ENCODE data around the gene RECQL5. TPM values are rescaled to one million over a fixed set of nuclear protein-coding genes. Genes with fewer than 3 reads are reported as not detected.
"Not testable (repeated sequence)": the region's sequence is repeated elsewhere in the genome, so short reads cannot be mapped to it uniquely, and the experiment has no call there.

Gene RECQL5
- total and polyA plus RNA-seq, 2 experiments from 2014 or later = 23.1 to 44.4 TPM

DNA sequence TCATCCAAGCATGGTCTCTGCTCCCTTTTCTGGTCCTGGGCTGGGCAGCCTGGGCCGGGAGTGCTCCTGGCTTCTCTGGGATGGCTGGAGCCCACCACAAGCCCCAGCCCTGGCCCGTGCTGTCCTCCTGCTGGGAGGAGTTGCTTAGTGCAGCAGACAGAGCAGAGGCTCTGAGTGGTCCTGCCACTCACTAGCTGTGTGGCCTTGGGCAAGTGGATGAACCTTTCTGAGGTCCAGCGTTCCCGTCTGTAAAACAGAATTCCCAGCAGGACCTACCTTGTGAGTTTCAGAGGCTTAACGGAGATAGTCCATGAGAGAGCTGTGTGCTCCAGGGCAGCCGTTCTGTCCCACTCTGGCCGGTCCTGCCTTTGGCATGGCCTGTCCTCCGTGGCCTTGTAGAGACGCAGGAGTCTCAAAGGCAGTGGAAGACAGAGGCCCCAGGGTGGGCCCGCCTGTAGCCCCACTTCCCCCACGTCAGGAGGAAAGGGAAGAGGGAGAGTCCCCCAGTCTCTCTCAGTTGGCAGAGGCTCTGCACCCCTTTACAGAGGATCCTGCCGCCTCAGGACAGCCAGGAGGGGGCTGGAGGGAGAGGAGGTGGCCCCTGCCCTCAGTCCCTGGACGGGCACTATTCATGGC is 71.6 kb downstream of the RECQL5 start:
- H3K27ac ChIP-seq = no peak overlapping the region
- TF ChIP-seq, protein P1, sequence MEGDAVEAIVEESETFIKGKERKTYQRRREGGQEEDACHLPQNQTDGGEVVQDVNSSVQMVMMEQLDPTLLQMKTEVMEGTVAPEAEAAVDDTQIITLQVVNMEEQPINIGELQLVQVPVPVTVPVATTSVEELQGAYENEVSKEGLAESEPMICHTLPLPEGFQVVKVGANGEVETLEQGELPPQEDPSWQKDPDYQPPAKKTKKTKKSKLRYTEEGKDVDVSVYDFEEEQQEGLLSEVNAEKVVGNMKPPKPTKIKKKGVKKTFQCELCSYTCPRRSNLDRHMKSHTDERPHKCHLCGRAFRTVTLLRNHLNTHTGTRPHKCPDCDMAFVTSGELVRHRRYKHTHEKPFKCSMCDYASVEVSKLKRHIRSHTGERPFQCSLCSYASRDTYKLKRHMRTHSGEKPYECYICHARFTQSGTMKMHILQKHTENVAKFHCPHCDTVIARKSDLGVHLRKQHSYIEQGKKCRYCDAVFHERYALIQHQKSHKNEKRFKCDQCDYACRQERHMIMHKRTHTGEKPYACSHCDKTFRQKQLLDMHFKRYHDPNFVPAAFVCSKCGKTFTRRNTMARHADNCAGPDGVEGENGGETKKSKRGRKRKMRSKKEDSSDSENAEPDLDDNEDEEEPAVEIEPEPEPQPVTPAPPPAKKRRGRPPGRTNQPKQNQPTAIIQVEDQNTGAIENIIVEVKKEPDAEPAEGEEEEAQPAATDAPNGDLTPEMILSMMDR (IDR thresholded peaks at IDR 0.05; ENCODE audit: poor library complexity) = no peak
- no peak for TF ChIP-seq EZH2phosphoT487 (IDR thresholded peaks at IDR 0.05; ENCODE audit: low read depth, severe bottlenecking, unreplicated experiment)
- TF ChIP-seq EZH2 (IDR thresholded peaks at IDR 0.05; ENCODE audit: borderline replicate concordance) = no peak
- no peaks in the 10 kb centered on the region for H3K9me3 ChIP-seq (ENCODE audit: low read depth)
- 85% methylated on average over 13 of the region's 13 CpGs for WGBS (ENCODE audit: low lambda C conversion rate, missing lambda C conversion rate)
- H3K4me3 ChIP-seq = no peak overlapping the region
- H3K9me2 ChIP-seq (replicated peaks; ENCODE audit: insufficient read depth) = no peaks in the 10 kb centered on the region
- H3K4me2 ChIP-seq = no peak overlapping the region
- no peaks in the 10 kb centered on the region for H3K4me1 ChIP-seq (ENCODE audit: insufficient read depth)
- no peaks in the 10 kb centered on the region for H3K79me2 ChIP-seq
- no peak overlapping the region for H2AFZ ChIP-seq
- no peak for DNase-seq (ENCODE audit: low spot score)
- H3K36me3 ChIP-seq (replicated peaks; ENCODE audit: insufficient read depth, low read depth) = no peaks in the 10 kb centered on the region
- no peaks in the 10 kb centered on the region for H3K27me3 ChIP-seq
- H4K20me1 ChIP-seq (ENCODE audit: insufficient read depth, poor library complexity, severe bottlenecking) = no peaks in the 10 kb centered on the region

DNA sequence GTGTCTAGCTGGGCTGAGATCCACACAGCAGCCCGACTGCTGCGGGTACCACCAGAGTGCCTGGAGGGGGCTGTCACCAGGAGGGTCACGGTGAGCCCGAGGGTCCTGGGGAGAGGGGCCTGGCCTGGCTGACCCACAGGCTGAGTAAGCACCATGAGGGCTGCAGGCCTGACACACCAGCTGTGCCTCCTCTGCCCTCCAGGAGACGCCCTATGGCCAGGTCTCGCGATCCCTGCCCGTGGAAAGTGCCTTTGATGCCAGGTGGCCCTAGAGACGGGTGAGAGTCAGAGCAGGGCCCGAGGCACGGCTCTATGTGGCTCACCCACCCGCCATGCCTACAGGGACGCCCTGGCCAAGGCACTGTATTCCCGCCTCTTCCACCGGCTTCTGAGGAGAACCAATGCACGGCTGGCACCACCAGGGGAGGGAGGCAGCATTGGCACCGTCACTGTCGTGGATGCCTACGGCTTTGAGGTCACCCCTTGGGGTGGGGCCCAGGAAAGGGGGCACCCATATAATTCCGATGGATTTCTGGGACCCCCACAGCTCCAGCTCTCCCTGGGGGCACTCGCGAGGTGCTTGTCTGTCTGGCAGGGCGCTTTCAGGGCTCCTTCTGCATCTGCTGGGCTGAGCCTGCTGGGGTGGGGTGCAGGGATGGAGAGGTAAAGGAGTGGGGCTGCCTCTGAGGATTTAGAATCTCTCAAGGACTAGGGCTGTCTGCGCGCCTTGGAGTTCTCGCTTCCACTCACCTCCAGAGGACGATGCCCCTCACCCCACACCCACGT is 72.3 kb downstream of the RECQL5 start:
- Histone ChIP-seq H3K79me2 (no peaks in the 10 kb centered on the region), H4K20me1 (ENCODE audit: insufficient read depth, poor library complexity, severe bottlenecking) (no peaks in the 10 kb centered on the region), H3K4me1 (ENCODE audit: insufficient read depth) (peaks cover 2% of the 10 kb centered on the region), H3K4me2 (no peak overlapping the region), H3K27me3 (no peaks in the 10 kb centered on the region), H3K9me2 (replicated peaks; ENCODE audit: insufficient read depth) (no peaks in the 10 kb centered on the region), H3K9me3 (ENCODE audit: low read depth) (no peaks in the 10 kb centered on the region), H3K27ac (no peak overlapping the region), H2AFZ (no peak overlapping the region), H3K36me3 (replicated peaks; ENCODE audit: insufficient read depth, low read depth) (no peaks in the 10 kb centered on the region), H3K4me3 (no peak overlapping the region)
- DNase-seq (ENCODE audit: low spot score) = no peak
- TF ChIP-seq, protein P1 (IDR thresholded peaks at IDR 0.05; ENCODE audit: poor library complexity) = no peak
- 89% methylated on average over 27 of the region's 28 CpGs for WGBS (ENCODE audit: low lambda C conversion rate, missing lambda C conversion rate)

DNA sequence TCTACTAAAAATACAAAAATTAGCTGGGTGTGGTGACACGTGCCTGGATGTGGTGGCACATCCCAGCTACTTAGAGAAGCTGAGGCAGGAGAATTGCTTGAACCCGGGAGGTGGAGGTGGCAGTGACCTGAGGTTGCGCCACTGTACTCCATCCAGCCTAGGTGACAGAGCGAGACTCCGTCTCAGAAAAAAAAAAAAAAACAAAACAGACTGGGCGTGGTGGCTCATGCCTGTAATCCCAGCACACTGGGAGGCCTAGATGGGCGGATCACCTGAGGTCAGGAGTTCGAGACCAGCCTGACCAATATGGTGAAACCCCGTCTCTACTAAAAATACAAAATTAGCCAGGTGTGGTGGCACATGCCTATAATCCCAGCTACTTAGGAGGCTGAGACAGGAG is 73.5 kb downstream of the RECQL5 start:
- not testable (repeated sequence) for DNase-seq (ENCODE audit: low spot score); H3K36me3 ChIP-seq (replicated peaks; ENCODE audit: insufficient read depth, low read depth); H3K9me2 ChIP-seq (replicated peaks; ENCODE audit: insufficient read depth); H3K4me3 ChIP-seq; H3K9me3 ChIP-seq (ENCODE audit: low read depth); H3K4me2 ChIP-seq; H3K4me1 ChIP-seq (ENCODE audit: insufficient read depth); H3K79me2 ChIP-seq; H2AFZ ChIP-seq; H3K27me3 ChIP-seq; H4K20me1 ChIP-seq (ENCODE audit: insufficient read depth, poor library complexity, severe bottlenecking); H3K27ac ChIP-seq
- 95% methylated on average over 9 of the region's 9 CpGs for WGBS (ENCODE audit: low lambda C conversion rate, missing lambda C conversion rate)

DNA sequence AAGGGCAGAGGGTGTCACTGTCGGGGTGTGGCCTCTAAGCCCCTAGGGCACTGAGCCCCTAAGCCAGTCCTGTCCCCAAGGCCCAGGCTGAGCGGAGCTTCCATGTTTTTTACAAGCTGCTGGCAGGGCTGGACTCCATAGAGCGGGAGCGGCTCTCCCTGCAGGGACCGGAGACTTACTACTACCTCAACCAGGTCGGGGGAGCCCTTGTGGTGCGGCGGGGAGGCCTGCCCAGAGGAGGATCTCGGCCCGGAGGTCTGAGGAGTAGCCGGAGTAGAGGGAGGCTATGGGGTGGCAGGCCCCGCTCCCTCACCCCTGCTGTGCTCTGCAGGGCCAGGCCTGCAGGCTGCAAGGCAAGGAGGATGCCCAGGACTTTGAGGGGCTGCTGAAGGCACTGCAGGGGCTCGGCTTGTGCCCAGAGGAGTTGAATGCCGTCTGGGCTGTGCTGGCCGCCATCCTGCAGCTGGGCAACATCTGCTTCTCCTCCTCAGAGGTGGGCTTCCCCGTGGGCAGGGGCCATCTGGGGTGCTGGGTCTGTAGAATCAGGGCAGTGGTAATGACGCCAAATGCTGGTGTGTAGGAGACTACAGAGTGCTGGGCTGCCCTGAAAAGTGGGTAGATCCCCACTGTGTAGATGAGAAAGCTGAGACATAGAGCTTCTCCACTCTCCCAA is 74.5 kb downstream of the RECQL5 start:
- H3K9me2 ChIP-seq (replicated peaks; ENCODE audit: insufficient read depth) = no peaks in the 10 kb centered on the region
- 93% methylated on average over 17 of the region's 17 CpGs for whole genome bisulfite sequencing (ENCODE audit: low lambda C conversion rate, missing lambda C conversion rate)
- H3K79me2 ChIP-seq = no peaks in the 10 kb centered on the region
- no peak overlapping the region for H3K4me2 ChIP-seq
- TF ChIP-seq EZH2 (IDR thresholded peaks at IDR 0.05; ENCODE audit: borderline replicate concordance) = no peak
- TF ChIP-seq, protein P1 (IDR thresholded peaks at IDR 0.05; ENCODE audit: poor library complexity) = no peak
- no peak for TF ChIP-seq EZH2phosphoT487 (IDR thresholded peaks at IDR 0.05; ENCODE audit: low read depth, severe bottlenecking, unreplicated experiment)
- H3K4me3 ChIP-seq = no peak overlapping the region
- no peak for DNase-seq (ENCODE audit: low spot score)
- no peaks in the 10 kb centered on the region for H3K9me3 ChIP-seq (ENCODE audit: low read depth)
- no peak overlapping the region for H3K27ac ChIP-seq
- H3K36me3 ChIP-seq (replicated peaks; ENCODE audit: insufficient read depth, low read depth) = no peaks in the 10 kb centered on the region
- H4K20me1 ChIP-seq (ENCODE audit: insufficient read depth, poor library complexity, severe bottlenecking) = no peaks in the 10 kb centered on the region
- no peaks in the 10 kb centered on the region for H3K27me3 ChIP-seq
- H2AFZ ChIP-seq = no peak overlapping the region
- H3K4me1 ChIP-seq (ENCODE audit: insufficient read depth) = peaks cover 11% of the 10 kb centered on the region
